ENCODE data around the gene CSNK1G2.

Gene CSNK1G2

DNA sequence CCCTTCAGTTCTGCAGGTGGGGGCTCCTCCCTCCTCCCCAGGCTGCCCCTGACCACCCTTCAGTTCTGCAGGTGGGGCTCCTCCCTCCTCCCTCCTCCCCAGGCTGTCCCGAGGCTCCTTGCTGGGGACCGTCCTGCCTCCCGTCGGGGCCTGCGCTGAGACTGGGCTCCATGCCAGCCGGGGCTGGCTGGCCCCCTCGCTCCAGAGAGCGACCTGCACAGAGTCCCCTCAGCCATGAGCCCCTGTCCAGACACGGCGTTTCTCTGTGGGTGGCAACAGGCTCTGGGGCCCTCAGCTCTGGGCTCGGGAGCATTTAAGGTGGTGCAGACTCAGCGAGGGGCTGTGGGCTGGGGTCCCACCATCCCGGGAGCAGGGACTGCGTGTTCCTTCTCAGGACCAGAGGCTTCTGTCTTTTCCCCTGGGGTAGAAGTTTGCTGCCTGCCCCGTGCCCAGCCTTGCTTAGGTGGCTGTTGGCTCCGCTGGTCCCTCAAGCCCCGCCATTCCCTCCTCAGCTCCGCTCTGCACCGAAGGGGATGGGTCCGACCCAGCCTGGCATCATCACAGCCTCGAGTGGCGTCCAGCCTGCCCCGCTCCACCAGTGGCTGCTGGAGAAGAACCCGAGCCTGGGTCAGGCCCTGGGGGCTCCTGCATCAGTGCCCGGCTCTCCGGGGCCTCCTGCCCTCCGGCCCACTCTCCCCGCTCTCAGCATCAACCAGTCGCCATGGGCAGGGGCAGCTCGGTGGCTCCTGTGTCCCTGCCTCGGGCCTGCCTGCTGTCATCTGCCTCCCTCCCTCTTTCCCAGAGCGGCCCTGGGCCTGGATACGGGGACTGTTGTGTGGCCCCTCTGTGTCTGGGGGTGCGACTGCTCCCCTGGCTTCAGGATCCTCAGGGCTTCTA is 27.6 kb downstream of the CSNK1G2 start:
- no peak for DNase-seq (ENCODE audit: low read depth)

DNA sequence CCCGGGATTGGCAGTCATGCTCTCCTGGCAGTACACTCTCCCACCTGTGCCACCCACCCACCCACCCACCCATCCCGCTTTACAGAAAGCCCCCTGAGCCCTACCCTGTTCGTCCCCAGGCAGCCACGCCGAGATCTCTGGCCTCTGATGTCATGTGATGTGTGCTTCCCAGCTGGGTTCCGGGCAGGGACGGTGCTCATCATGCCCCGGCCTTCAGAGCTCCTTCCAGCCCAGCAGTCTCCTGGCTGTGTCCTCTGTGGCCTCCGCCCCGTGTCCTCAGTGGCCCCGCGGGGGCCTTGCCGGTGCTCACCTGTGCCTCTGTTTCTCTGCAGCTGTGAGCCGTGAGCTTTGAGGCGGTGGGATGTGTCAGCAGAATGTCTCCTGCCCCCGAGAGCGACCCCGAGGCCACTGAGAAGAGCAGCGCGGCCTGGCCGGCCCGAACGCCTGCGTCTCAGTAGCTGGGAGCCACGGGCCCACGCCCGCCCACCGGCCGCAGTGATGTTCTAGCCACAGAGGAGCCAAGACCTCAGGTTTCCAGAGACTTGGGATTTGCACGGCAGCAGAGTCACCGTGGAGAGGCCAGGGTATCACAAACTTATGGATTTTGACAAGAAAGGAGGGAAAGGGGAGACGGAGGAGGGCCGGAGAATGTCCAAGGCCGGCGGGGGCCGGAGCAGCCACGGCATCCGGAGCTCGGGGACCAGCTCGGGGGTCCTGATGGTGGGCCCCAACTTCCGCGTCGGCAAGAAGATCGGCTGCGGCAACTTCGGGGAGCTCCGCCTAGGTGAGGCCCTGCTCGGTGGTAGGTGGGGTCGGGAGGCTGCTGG is 28.4 kb downstream of the CSNK1G2 start:
- DNase-seq (ENCODE audit: low read depth): no peak

DNA sequence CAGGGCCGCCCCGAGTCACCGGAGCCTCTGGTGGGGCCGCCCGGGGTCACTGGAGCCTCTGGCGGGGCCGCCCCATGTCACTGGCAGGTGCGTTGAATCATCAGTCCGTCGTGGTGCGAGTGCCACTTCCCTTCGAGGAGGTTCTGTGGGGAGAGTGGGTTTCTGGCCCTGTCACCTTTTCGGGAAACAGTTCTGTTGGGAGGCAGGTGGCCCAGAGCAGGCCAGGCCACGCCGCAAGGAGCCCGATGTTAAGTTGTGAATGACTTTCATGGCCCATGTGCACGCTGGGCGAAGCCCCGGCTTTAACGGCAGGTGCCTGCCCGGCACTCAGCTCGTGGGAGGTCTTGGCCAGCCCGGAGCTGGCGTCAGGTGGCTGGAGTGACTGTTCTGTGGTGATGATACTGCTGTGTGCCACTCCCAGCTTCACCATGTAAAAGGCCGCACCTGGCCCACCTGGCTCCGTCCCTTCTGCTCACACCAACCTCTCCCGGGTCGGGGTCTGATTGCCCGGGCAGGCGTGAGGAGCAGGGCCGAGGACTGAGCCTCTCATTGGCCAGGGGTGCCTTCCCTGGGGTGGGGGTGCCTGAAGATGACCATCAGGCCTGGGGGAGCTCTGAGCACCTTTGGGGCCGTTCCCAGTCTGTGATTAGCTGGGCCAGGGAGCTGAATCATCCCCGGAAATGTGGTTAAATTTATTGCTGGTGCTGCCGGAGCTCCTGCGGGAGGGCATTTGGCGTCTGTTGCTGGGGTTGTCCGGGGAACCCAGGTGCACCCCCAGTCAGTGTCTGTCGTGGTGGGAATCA is 29.2 kb downstream of the CSNK1G2 start:
- DNase-seq (ENCODE audit: low read depth): no peak

DNA sequence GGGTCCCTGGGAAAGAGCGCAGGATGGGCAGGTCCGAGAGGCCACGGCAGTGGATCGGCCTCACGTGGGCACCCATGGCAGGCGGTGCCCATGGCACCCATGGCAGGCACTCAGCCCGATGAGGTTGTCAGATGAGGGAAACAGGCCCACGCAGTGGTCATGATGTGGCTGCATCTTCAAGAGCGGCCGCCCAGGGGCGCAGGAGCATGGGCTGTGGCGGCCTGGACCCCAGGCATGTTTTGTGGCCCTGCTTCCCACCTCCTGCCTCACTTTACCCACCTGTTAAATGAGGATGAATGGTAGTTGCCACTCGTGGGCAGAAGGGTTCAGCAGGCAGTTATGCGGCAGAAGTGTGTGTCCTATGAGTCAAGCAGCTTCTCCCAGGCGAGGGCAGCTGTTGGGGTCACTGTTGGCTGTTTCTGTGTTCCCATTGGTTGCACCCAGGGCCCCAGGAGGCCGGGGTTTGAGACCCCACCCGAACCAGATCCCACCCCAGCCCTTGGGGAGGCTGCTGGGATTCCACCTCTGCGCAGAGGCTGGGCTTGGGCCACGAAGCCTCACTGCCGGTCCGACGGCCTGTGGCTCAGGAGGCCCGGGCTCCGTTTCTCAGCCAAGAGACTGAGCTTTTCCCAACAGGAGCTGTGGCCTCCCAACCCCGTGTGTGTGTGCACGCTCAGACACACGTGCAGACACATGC is 30.0 kb downstream of the CSNK1G2 start:
- DNase-seq (ENCODE audit: low read depth): no peak

DNA sequence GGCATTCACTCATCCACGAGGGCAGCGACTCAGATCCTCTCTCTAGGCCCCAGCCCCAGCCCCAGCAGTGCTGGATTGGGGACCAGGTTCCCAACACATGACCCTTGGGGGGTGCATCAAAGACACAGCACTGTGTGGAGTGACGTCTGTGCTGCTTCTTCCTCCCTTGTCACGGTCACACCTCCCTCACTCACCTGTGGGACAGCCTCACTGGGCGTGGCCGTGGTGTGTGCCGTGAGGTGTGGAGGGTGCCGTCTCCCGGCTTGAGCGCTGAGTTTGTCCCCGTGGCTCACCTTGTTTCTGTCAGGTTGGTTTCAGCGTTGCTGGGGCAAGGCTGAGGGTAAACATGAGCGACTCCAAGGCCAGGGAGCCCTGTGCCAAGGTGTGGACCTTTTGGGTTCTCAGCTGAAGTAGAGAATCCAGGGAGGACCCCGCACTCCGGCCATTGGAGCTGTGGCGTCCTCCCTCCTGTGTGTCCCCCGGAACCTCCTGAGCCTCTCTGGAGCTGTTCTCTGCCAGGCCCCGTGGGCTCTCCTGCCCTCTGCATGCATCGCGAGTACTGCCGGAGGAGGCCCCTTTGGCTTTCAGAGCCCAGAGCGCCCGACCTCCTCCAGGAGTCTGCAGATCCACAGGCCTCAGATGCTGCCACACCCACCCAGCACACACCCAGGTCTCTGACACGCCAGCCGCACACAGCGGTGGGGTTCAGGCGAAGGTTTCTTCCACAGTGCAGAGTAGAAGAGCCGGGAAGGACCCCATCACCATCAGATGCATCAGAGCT is 33.6 kb downstream of the CSNK1G2 start:
- DNase-seq (ENCODE audit: low read depth): no peak

DNA sequence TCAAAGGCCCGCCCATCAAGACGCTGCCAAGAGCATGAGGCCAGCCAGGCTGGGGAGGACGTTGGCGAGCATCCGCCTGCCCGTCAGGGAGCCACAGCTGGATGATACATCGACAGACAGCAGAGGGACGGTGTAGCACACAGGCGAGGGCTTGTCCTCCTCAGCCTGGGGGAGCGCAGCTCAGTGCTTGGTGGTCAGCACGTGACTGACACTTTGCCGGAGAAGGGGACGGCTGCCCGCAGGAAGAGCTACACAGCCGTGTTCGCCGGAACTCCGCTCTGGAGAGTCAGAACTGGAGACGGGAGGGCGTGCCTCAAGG is 34.1 kb downstream of the CSNK1G2 start:
- DNase-seq (ENCODE audit: low read depth): no peak

DNA sequence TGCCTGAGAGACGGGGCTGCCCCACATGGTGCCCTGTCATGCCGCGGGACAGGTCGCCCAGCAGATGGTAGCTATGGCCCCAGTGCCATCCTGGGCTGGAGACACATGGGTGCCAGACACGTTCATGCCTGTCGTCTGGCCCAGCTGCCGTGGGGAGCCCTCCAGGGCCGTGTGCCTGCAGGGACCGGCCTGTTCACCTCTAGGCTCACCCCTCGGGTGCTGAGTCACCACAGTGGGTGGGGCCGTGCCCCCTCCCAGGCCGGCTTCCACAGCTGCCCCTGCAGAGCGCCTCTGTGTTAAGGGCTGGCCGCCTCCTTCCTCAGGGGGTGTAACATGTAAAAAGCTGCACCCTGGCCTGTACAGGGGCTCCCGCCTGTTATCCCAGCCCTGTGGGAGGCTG is 36.1 kb downstream of the CSNK1G2 start:
- DNase-seq (ENCODE audit: low read depth): no peak

DNA sequence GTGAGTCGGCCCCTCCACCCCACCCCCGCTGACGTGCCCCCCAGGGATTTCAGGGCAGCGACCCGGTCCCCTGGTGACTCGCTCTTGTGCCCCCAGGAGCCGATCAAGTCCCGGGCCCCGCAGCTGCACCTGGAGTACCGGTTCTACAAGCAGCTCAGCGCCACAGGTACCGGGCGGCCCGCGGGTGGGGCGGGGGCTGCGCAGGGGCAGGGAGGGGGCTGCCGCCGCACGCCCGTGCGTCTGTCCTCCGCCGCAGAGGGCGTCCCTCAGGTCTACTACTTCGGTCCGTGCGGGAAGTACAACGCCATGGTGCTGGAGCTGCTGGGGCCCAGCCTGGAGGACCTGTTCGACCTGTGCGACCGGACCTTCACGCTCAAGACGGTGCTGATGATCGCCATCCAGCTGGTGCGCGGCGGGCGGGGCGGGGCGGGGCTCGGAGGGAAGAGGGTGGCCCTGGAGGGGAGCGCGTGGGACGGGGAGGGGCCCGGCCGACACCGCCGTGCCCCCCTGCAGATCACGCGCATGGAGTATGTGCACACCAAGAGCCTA is 37.4 kb downstream of the CSNK1G2 start:
- DNase-seq (ENCODE audit: low read depth): no peak

GRCh38 chr19:1979017-1979416 is 38.0 kb downstream of the CSNK1G2 start:
- no peak for DNase-seq (ENCODE audit: low read depth)

DNA sequence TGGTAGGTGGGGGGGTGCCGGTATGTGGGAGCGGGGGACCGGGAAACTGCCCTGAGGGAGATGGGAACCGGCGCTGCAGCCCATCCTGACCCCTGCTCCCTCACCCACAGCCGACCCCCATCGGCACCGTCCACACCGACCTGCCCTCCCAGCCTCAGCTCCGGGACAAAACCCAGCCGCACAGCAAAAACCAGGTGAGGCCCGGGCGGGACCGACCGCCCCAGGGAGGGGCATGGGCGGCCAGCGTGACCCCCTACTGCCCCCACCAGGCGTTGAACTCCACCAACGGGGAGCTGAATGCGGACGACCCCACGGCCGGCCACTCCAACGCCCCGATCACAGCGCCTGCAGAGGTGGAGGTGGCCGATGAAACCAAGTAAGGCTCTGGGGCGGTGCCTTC is 38.7 kb downstream of the CSNK1G2 start:
- no peak for DNase-seq (ENCODE audit: low read depth)

DNA sequence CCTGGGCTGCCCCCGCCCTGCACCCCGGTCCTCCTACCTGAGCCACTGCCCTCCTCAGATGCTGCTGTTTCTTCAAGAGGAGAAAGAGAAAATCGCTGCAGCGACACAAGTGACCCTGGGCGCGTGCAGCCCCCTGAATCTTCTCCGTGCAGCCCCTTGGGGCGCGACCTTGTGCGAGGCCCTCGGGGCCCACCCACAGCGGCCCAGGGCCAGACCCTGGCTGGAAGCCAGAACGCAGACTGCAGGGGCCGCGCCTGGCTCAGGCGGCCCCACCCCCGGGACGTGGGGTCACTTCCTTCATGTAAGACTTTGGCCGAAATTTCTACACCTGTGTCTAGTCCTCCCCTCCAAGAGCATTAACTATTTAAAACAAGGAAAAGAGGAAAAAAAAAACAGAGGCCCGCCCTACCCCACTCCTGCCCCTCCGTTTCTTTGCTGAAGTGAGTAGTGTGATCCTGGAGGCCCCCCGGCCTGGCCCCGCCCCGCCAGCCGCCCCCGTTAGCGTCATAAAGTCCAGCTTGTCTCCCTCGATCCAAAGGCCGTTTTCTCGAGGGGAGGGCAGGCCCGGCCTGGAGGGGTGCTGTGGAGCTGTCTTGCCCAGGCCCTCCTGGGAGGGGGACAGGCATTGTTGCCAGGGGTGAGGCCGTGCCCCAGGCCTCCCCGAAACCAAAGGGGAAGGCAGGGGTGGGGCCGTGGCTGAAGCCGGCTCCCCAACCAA is 39.3 kb downstream of the CSNK1G2 start:
- DNase-seq (ENCODE audit: low read depth): no peak

DNA sequence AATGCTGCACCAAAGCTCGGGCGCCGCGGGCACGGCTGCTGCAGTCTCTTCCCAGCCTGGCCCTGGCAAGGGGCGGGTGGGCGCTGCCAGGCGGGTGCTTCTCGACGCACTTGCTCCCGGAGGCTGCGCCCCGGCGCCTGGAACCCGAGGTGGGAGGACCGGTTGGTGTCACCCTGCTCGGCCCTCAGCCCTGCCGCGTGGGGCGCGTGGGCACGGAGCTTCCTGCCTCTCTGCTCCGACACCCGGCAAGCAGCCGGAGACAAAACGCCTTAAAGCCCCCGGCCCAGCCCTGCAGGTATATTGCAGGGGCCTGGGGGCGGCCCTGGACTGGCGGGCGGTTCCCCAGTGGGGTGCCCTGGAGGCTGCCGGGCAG is 39.8 kb downstream of the CSNK1G2 start:
- no peak for DNase-seq (ENCODE audit: low read depth)

DNA sequence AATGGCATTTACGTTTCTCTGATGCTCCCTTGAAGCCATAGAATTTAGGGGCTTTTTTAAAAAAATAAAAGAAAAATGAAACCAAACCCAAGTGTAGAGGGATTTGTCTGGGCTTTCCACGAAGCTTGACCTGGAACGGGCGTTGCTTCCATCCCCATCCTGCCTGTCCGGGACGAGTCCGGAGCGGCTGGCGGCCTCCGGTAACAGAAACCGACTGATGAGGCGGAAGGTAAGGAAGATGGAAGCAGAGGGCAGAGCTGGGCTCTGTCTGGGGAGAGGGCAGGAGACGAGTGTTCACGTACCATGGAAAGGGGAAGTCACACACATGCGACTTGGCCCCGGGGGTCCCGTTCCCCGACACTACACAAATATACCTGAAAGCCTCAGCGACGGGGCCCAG is 40.3 kb downstream of the CSNK1G2 start:
- no peak for DNase-seq (ENCODE audit: low read depth)

DNA sequence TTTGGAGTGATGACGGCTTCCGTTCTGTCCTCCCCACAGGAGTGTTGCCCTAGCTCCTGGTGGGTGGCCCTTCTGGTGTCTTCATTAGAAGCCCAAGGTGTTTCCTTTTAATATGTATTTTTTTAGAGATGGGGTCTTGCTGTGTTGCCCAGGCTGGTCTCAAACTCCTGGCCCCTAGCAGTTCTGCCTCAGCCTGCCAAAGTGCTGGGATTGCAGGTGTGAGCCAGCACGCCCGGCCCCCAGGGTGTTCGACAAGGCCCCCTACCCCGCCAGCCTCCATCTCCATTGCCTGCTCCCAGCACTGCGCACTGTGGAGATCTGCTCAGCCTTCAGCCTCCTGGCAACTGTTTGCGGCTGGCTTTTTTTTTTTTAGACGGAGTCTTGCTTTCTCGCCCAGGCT is 43.4 kb downstream of the CSNK1G2 start:
- DNase-seq (ENCODE audit: low read depth): no peak

- DNase-seq (ENCODE audit: low read depth): no peak
Measured at GRCh38 chr19:1985588-1986356, 44.8 kb downstream of the CSNK1G2 start.

- DNase-seq (ENCODE audit: low read depth): no peak
Measured at GRCh38 chr19:1986357-1987162, 45.6 kb downstream of the CSNK1G2 start.

GRCh38 chr19:1987197-1988187 is 46.5 kb downstream of the CSNK1G2 start:
- no peak for DNase-seq (ENCODE audit: low read depth)
